Calu3 (cell line): ENCODE results near the gene ATP6V0B. TPM values are rescaled to one million over a fixed set of nuclear protein-coding genes. Genes with fewer than 3 reads are reported as not detected.

Experiments
- BruUV-seq: library from RNA; stranded (reverse); fragments of 400-500 nt; replicated peaks from 2 replicates; lab custom pipeline; 2021; lab: Mats Ljungman, UMichigan
- CTCF ChIA-PET: fragments of 300-600 bp; sonication (Branson Sonifier 250); formaldehyde crosslinking; loops from one replicate; lab custom pipeline; 2022; ENCODE audit warnings: antibody characterized with exemption; lab: Charles Lee
- DNase-seq: peaks from one replicate; pipeline ENCODE4 v3.0.0; 2022
- H3K27ac Mint-ChIP-seq: one replicate; pipeline ENCODE4 v1.8.0; 2022; ENCODE audit warnings: mixed read lengths; ENCODE audit not compliant: unreplicated experiment
- H3K27me3 Mint-ChIP-seq: one replicate; pipeline ENCODE4 v1.8.0; 2022; ENCODE audit warnings: mixed read lengths; ENCODE audit not compliant: unreplicated experiment
- H3K36me3 Mint-ChIP-seq: one replicate; pipeline ENCODE4 v1.8.0; 2022; ENCODE audit warnings: mild to moderate bottlenecking, moderate library complexity, mixed read lengths; ENCODE audit not compliant: insufficient read depth, unreplicated experiment
- H3K4me1 Mint-ChIP-seq: one replicate; pipeline ENCODE4 v1.8.0; 2022; ENCODE audit warnings: mild to moderate bottlenecking, low read depth, mixed read lengths; ENCODE audit not compliant: unreplicated experiment
- H3K4me3 Mint-ChIP-seq: one replicate; pipeline ENCODE4 v1.8.0; 2022; ENCODE audit warnings: mild to moderate bottlenecking, low read depth, moderate library complexity, mixed read lengths; ENCODE audit not compliant: unreplicated experiment
- H3K9me3 Mint-ChIP-seq: one replicate; pipeline ENCODE4 v1.8.0; 2022; ENCODE audit warnings: low read depth, mixed read lengths; ENCODE audit not compliant: unreplicated experiment
- intact Hi-C: fragments of 100-400 bp; cut with micrococcal nuclease; formaldehyde crosslinking; loops from one replicate; pipeline ENCODE4 v1.10.0; 2022; ENCODE audit not compliant: unreplicated experiment
- total RNA-seq: library from RNA; stranded (reverse); gene quantifications from 2 replicates; pipeline ENCODE4 v1.2.3, GENCODE V29; 2022
- TF ChIP-seq, protein P1 (sequence below): fragments of 200-600 bp; IDR thresholded peaks from one replicate; pipeline ENCODE4 v1.8.0; 2022; ENCODE audit warnings: antibody characterized with exemption; ENCODE audit not compliant: unreplicated experiment

Gene ATP6V0B
- total RNA-seq, 1 experiment from 2014 or later = 141 TPM

GRCh38 chr1:43958351-43959255 is 16.2 kb upstream of the ATP6V0B start:
- TF ChIP-seq, protein P1, sequence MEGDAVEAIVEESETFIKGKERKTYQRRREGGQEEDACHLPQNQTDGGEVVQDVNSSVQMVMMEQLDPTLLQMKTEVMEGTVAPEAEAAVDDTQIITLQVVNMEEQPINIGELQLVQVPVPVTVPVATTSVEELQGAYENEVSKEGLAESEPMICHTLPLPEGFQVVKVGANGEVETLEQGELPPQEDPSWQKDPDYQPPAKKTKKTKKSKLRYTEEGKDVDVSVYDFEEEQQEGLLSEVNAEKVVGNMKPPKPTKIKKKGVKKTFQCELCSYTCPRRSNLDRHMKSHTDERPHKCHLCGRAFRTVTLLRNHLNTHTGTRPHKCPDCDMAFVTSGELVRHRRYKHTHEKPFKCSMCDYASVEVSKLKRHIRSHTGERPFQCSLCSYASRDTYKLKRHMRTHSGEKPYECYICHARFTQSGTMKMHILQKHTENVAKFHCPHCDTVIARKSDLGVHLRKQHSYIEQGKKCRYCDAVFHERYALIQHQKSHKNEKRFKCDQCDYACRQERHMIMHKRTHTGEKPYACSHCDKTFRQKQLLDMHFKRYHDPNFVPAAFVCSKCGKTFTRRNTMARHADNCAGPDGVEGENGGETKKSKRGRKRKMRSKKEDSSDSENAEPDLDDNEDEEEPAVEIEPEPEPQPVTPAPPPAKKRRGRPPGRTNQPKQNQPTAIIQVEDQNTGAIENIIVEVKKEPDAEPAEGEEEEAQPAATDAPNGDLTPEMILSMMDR = no peak
- BruUV-seq = no TSS peak
- no peak for DNase-seq
- intact Hi-C loops = no loop called here
- no peaks in the 10 kb centered on the region for H3K9me3 Mint-ChIP-seq
- H3K36me3 Mint-ChIP-seq = no peaks in the 10 kb centered on the region
- no peaks in the 10 kb centered on the region for H3K27me3 Mint-ChIP-seq
- CTCF ChIA-PET = no interaction called here
- H3K4me1 Mint-ChIP-seq = no peaks in the 10 kb centered on the region
- no peak overlapping the region for H3K27ac Mint-ChIP-seq
- H3K4me3 Mint-ChIP-seq = no peak overlapping the region

DNA sequence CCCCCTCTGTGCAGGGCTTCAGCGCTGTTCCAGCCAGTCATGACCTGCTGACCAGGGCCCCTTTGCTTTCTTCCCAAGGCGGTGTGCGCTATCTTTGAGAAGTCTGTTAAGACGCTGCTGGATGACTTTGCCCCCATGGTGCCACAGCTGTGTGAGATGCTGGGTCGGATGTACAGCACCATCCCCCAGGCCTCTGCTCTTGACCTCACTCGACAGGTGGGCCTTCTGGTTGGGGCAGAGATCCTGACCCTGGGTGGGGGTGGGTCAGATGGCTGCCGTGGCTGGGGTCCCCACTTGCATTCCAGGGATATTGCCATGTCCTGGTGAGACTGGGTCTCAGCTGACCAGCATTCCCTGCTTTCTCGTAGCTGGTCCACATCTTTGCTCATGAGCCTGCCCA is 14.0 kb upstream of the ATP6V0B start:
- Mint-ChIP-seq H3K4me3 (no peak overlapping the region), H3K27ac (no peak overlapping the region), H3K36me3 (no peaks in the 10 kb centered on the region), H3K4me1 (no peaks in the 10 kb centered on the region), H3K9me3 (no peaks in the 10 kb centered on the region), H3K27me3 (no peaks in the 10 kb centered on the region)
- no peak for DNase-seq
- intact Hi-C loops = no loop called here
- TF ChIP-seq, protein P1 = no peak
- CTCF ChIA-PET = no interaction called here
- BruUV-seq = no TSS peak

DNA sequence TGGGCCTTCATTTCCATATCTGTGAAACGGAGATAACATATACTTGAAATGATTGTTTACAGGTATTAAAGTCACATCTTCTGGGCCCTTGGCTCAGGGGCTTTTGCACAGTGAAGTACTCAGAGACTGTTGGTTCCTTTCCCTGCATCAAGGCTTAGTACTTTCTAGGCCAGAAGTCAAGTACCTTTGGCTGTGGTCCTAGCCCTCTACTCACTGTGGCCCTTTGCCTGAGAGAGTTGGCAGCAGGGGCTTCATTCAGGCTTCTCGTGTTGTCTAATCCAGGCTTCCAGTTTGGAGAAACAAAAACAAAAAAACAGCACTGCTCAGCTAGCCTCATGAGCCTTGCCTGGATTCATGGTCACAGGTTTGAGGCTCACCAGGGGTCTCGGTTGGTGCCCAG is 13.1 kb upstream of the ATP6V0B start:
- H3K27me3 Mint-ChIP-seq = no peaks in the 10 kb centered on the region
- H3K4me3 Mint-ChIP-seq = no peak overlapping the region
- DNase-seq = no peak
- no peaks in the 10 kb centered on the region for H3K36me3 Mint-ChIP-seq
- TF ChIP-seq, protein P1 = no peak
- no peak overlapping the region for H3K27ac Mint-ChIP-seq
- H3K4me1 Mint-ChIP-seq = no peaks in the 10 kb centered on the region
- no peaks in the 10 kb centered on the region for H3K9me3 Mint-ChIP-seq
- CTCF ChIA-PET = no interaction called here
- intact Hi-C loops = no loop called here
- no TSS peak for BruUV-seq

- CTCF ChIA-PET = no interaction called here
Measured at GRCh38 chr1:43962324-43962723, 12.4 kb upstream of the ATP6V0B start.

More at GRCh38 chr1:43962324-43962723, 12.4 kb upstream of the ATP6V0B start:
- TF ChIP-seq, protein P1 = no peak
- intact Hi-C loops = no loop called here
- Mint-ChIP-seq H3K27me3 (no peaks in the 10 kb centered on the region), H3K27ac (no peak overlapping the region), H3K4me1 (no peaks in the 10 kb centered on the region), H3K36me3 (no peaks in the 10 kb centered on the region), H3K9me3 (no peaks in the 10 kb centered on the region), H3K4me3 (no peak overlapping the region)
- DNase-seq = no peak
- no TSS peak for BruUV-seq
